Vagina (tissue), 2 donors: ENCODE data around the gene TBX10.

Experiments
- POLR2A ChIP-seq, 2 donors: fragments of 450-650 bp; IDR thresholded peaks; one replicate each; pipeline ENCODE4 v1.6.1; 2017; ENCODE audit warnings: antibody characterized with exemption in 2 of 2, mild to moderate bottlenecking in 2 of 2, moderate library complexity in 2 of 2
- POLR2AphosphoS5 ChIP-seq, 2 donors: sonication (generic); formaldehyde crosslinking; IDR thresholded peaks; one replicate each; pipeline ENCODE4 v1.9.0; 2017; ENCODE audit warnings: antibody characterized with exemption in 2 of 2, mild to moderate bottlenecking in 2 of 2, low read depth in 1 of 2; ENCODE audit not compliant: insufficient read depth in 1 of 2
- TF ChIP-seq, protein P1 (sequence below), 3 experiments: fragments of 450-650 bp in 2 of 3; fragments of 200-600 bp in 1 of 3; sonication (generic) in 1 of 3; IDR thresholded peaks; one replicate each; pipeline ENCODE4 v1.5.1; 2017 to 2019; ENCODE audit warnings: antibody characterized with exemption in 3 of 3, mild to moderate bottlenecking in 2 of 3, moderate library complexity in 2 of 3

DNA sequence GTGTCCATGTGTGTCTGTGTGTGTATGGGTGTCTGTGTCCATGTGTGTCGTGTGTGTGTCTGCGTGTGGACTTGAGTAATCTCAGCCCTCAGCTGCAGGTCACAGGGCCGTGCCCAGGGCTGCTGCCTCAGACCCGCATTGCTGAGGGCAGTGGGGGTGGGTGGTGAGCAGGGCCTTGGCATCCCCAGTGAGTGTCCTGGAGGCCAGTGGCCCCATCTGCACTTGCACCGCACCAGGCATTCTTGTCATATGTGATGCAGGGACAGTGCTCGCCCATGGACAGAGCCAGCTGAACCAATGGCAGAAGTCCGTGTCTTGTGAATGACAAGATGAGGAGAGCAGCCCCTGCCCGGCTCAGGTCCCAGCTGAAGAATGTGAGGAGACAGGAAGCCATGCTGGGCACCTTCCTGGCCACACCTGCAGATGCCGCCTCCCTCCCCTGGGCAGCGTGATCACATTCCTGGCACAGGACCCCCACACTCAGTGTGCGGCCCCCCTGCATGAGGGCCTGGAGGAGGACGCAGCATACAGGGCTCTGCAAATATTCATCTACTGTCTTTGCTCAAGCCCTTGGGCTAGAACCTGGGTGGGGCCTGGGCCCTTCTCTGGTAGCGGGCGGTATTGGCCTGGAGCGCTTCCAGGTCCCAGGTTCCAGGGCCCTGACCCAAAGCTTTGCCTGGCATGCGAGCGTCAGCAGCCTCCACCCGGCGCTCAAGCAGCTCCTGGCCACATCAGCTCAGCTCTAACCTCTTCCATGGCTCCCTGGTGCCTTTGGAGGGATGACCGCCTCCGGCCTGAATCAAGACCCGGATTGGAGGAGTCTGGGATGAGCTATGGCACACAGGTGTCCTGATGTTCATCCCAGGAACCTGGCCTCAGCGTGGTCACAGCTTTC lies 31.0 kb upstream of the TBX10 start:
- TF ChIP-seq POLR2AphosphoS5 (IDR thresholded peaks at IDR 0.05; ENCODE audit: insufficient read depth in 1 of 2, low read depth in 1 of 2) (no peak), POLR2A (IDR thresholded peaks at IDR 0.05) (no peak)
- TF ChIP-seq, protein P1, sequence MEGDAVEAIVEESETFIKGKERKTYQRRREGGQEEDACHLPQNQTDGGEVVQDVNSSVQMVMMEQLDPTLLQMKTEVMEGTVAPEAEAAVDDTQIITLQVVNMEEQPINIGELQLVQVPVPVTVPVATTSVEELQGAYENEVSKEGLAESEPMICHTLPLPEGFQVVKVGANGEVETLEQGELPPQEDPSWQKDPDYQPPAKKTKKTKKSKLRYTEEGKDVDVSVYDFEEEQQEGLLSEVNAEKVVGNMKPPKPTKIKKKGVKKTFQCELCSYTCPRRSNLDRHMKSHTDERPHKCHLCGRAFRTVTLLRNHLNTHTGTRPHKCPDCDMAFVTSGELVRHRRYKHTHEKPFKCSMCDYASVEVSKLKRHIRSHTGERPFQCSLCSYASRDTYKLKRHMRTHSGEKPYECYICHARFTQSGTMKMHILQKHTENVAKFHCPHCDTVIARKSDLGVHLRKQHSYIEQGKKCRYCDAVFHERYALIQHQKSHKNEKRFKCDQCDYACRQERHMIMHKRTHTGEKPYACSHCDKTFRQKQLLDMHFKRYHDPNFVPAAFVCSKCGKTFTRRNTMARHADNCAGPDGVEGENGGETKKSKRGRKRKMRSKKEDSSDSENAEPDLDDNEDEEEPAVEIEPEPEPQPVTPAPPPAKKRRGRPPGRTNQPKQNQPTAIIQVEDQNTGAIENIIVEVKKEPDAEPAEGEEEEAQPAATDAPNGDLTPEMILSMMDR (IDR thresholded peaks at IDR 0.05) = no peak
